HG02970 (cell line): ENCODE data around the gene TOP3A.
"Not testable (repeated sequence)": the region's sequence is repeated elsewhere in the genome, so short reads cannot be mapped to it uniquely, and the experiment has no call there.

ENCODE experiments used
- ATAC-seq: cut with Tn5 transposase; IDR thresholded peaks from one replicate; pipeline ENCODE4 v1.9.1; 2021; ENCODE audit warnings: mild to moderate bottlenecking, moderate library complexity, moderate number of reproducible peaks; ENCODE audit not compliant: unreplicated experiment, low FRiP score

The TOP3A gene, protein sequence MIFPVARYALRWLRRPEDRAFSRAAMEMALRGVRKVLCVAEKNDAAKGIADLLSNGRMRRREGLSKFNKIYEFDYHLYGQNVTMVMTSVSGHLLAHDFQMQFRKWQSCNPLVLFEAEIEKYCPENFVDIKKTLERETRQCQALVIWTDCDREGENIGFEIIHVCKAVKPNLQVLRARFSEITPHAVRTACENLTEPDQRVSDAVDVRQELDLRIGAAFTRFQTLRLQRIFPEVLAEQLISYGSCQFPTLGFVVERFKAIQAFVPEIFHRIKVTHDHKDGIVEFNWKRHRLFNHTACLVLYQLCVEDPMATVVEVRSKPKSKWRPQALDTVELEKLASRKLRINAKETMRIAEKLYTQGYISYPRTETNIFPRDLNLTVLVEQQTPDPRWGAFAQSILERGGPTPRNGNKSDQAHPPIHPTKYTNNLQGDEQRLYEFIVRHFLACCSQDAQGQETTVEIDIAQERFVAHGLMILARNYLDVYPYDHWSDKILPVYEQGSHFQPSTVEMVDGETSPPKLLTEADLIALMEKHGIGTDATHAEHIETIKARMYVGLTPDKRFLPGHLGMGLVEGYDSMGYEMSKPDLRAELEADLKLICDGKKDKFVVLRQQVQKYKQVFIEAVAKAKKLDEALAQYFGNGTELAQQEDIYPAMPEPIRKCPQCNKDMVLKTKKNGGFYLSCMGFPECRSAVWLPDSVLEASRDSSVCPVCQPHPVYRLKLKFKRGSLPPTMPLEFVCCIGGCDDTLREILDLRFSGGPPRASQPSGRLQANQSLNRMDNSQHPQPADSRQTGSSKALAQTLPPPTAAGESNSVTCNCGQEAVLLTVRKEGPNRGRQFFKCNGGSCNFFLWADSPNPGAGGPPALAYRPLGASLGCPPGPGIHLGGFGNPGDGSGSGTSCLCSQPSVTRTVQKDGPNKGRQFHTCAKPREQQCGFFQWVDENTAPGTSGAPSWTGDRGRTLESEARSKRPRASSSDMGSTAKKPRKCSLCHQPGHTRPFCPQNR

DNA sequence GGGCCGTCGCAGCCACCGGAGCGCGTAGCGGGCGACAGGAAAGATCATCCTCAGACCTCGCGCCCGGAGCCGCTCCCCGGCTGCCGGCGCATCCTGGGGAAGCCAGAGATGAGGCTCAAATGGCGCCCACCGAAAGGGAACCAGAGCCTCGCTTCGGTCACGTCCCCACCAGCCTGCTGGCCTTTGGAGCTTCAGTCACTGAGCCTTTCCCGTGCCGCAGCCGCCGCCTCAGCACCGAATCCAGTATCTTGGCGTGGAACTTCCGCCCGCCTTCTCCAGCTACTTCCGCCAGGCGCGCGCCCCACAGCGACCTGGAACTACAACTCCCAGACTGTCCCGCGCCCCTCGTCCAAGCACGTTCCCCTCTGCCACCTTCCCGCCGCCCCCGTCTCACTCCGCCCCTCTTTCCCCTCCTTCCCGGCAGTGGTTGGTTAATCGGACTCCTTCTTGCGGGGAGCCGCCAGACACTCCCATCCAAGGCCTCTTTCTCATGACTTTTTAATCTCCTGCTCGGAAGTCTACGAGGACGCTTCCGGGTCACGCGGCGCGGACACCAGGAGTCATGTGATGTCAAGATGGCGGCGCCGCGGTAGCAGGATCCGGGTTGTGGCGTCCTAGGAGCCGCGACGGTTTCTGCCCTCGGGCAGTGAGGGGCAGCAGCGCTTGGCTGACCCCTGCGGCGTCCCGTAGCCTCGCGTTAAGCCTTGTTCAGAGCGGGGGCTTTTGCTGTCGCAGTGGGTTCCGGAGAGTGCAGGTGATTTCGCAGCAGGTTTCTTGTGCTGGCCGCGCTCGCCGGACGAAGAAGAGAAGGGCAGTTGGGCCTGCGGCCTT is at the start of gene TOP3A, which contains the start of gene SMCR8:
TSS of gene TOP3A (minus strand) at position 264 of the 831 bp plus-strand sequence. CDS start at position 48, 216 bp downstream.
TSS of gene SMCR8 (plus strand) at position 563 of the 831 bp plus-strand sequence. CDS start 497 bp downstream, outside the sequence.
- peak; percentile 80 for ATAC-seq

DNA sequence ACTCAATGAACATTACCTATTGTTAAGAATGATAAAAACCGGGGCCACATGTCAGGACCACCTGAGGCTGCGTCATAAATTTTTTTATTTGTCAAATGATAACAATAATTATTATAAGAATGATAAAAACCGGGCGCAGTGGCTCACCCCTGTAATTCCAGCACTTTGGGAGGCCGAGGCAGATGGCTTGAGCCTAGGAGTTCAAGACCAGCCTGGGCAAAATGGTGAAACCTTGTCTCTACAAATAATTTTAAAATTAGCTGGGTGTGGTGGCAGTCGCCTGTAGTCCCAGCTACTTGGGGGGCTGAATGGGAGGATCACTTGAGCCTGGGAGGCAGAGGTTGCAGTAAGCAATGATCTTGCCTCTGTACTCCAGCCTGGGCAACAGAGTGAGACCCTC is 49.4 kb upstream of the TOP3A start:
- no peak for ATAC-seq

DNA sequence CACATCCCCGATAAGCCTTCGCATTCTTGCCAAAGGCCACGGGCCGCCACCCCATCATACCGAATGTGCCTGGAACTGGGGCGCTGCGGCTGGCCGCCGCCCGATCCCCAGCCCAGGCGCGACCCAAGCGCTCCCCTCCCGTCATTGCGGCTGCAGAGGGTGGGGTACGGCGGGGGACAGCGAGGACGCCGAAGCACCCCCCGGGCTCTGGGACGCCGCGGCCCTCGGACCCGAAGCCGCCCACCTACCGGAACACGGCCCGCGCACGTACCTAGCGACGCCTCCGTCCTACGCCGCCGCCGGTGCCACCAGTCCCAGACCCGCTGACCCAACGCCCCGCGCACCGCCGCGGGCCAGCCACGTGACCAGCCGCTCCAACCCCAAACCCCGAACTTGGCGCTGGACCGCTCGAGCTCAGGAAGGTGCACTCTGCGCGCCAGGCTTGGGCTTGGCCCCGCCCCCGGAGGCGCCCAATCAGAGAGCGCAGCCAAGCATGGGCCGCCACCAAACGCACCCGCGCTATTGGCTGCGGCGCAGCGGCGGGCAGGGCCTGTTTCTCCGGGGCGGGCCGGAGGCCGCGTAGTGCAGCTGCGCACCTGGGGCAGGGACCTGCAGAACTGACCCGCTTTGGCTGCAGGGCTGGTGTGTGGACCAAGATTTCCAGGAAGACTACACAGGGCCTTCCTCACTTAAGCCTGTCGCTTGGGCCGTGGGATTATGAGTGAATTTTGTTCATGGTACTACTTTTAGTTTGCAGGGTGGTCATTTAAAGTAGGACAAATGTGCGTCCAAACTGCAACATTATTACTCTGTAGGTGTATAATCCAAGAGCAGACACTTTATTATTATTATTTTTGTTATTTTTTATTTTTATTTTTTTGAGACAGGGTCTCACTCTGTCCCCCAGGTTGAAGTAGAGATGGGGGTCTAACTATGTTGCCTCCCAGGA is 48.6 kb upstream of the TOP3A start, which contains the start of gene SHMT1:
TSS of gene SHMT1 (minus strand) at position 450 of the 949 bp plus-strand sequence. CDS start 7,569 bp downstream, outside the sequence.
- peak; percentile 90 for ATAC-seq

DNA sequence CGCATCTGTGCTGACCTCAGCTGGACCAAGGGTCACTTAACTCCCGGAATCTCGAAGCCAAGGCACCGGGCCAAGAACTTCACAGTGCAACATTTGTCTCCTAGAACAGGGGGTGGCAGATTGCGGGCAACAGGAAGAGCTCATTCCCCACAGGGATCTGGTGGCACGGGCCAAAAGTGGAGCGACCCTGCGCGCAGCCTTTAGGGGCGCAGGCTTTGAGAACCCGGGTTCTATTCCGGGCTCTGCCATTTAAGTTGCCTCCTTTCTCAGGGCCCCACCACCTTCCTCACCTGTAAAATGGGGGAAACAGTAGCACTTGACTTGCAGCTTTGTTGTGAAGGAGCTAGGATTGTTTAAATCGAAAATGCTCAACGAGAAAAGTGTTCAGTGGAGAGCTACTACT is 47.9 kb upstream of the TOP3A start:
- no peak for ATAC-seq

DNA sequence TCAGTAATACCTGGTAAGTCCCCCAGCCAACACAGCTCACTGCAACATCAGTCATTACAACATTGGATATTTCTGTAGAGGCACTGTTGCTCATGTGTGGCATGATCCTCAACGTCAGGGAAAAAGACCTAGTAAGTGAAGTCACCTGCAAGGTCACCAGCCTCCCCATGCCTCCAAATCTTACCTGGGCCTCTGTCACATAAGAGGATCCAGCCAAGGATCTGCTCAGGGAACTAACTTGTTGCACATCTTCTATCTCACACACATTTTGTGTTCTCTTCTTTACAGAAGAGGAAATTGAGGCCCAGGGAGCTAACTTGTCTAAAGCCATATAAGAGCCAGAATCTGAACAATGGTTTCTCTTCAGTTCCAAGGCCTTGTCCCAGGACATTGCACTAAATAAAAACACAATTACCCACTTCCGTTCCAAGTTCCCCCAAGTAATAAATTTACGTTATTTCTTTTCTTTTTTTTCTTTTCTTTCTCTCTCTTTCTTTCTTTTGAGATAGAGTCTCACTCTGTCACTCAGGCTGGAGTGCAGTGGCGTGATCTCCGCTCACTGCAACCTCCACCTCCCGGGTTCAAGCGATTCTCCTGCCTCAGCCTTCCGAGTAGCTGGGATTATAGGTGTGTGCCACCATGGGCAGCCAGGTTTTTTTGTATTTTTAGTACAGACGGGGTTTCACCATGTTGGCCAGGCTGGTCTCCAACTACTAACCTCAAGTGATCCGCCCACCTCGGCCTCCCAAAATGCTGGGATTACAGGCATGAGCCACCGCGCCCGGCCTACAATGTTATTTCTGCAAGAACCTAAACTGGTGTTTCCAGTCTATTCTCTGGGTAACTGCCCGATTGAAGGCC is 47.3 kb upstream of the TOP3A start:
- ATAC-seq, result no peak

DNA sequence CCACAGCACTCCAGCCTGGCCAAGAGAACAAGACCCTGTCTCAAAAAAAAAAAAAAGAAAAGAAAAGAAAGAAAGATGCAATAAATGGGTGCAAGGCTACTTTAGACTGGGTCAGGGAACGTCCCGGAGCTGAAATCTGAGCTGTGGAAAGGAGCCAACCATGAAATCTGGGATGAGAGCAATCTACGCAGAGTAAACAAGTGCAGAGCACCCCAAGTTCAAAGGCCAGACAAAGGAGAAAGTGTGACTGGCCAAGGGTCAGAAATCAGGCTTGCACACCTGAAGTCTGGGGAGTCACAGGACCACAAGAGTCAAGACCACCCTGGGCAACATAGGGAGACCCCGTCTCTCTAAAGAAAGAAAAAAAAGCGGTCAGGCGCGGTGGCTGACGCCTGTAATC is 45.7 kb upstream of the TOP3A start:
- no peak for ATAC-seq

DNA sequence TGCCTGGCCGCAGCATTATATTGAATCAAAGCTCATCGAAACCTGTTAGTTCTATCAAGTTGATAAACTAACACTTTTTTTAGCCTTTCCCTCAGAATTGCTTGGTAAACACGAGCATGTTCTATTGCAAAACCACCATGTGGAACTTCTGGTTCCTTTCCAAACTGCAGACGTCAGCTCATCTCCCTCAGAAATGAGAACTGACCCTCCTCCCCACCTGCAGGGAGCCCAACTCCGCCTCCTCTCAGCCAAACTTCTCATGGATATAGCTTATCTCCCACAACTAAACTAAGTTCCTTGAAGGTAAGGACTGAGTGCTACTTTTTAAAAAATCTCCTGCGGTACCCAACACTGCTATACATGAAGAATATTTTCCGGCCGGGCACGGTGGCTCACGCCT is 41.8 kb upstream of the TOP3A start:
- no peak for ATAC-seq

DNA sequence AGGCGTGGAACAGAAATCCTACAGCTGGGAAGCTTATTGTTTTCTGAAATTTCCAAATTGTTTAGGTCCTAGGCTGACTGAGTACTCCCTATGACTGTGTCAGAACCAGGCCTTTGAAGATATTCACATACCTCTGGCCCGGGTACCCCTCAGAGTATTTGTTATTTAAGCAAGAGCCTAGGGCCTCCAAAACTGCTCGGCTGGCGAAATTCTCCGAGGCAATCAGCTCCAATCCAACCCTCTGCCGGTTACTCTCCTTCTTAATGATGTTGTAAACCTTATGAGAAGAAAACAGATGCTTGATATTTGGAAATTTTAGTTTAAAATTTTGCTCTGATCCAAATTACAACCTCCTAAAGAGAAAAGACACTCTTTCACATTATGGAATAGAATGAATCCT is 38.7 kb upstream of the TOP3A start:
- ATAC-seq, result no peak

DNA sequence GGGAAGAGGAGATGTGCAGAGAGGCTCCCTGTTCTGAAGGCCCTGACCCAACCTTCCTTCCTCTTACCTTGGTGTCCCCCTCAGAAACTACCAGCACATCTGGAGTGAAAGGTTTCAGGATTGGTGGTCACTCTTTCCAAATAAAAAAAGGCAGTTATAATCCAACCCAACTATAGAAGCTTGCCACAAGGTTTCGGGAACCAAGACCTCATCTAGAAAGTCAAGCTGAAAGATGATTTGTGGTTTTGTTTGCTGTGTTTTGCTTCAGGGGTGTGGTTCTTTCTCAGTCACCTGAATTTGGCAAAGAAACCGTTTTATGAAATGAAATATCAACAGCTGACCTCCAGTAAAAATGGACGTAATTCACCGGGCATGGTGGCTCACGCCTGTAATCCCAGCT is 29.2 kb upstream of the TOP3A start:
- no peak for ATAC-seq

DNA sequence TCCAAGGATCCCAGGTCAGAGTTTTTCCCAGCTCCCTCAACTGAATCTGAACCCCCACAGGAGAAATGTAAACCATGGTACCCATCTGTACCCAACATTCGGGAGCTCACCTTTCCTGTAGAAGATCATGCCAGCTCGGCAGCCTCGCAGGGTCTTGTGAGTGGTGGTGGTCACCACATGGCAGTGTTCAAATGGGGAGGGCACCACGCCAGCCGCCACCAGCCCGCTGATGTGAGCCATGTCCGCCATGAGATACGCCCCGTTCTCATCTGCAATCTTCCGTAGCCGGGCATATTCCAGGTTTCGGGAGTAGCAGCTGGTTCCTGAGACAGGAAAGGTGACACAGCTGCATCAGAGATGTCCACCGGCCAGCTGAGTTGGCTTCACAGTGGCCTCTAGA is 25.1 kb upstream of the TOP3A start:
- no peak for ATAC-seq

DNA sequence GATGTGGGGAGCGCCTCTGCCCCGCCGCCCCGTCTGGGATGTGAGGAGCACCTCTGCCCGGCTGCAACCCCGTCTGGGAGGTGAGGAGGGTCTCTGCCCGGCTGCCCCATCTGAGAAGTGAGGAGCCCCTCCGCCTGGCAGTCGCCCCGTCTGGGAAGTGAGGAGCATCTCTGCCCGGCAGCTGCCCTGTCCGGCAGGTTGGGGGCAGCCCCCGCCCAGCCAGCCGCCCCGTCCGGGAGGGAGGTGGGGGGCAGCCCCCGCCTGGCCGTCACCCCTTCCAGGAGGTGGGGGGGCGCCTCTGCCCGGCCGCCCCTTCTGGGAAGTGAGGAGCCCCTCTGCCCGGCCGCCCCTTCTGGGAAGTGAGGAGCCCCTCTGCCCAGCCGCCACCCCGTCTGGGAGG is 23.4 kb upstream of the TOP3A start:
- not testable (repeated sequence) for ATAC-seq

DNA sequence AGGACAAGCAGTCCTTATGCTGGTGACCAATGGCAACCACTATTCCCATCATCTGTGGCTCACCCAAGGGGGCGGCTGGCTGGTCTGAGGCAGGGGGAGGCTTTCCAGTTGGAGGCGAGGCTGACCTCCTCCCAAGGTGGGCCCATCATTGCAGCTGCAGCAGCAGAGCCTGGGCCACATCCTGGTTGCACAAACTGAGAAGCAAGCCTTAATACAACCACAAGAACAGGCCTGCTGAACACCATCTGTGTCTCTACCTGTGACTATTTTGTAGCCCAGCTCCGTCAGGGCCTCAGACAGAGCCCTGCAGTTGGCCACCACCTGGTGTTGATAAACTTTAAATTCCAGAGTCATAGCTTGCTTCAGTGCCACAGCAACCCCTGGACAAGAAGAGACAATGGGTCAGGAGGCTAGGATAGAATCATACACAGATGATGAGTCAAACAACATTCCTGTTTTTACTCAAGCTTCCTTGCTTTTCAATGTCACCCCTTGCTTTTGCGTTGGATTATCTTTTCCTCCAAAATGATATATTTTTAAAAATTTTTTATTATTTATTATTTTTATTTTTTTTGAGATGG is 18.2 kb upstream of the TOP3A start:
- no peak for ATAC-seq

DNA sequence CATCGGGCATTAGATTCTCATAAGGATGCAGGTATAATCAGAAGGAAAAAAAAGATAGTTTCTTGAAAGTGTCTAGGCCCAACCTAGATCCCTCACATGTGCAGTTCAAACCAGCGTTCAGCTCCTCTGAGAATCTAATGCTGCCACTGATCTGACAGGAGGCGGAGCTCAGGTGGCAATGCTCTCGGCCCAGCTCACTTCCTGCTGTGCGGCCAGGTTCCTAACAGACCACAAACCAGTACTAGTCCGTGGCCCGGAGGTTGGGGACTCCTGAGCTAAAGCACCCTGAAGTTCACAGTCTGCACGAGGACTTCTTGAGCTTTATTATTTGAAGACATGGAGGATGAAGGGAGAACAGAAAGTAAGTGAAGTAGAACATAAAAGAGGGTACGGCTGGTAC is 17.1 kb upstream of the TOP3A start:
- ATAC-seq, result no peak

DNA sequence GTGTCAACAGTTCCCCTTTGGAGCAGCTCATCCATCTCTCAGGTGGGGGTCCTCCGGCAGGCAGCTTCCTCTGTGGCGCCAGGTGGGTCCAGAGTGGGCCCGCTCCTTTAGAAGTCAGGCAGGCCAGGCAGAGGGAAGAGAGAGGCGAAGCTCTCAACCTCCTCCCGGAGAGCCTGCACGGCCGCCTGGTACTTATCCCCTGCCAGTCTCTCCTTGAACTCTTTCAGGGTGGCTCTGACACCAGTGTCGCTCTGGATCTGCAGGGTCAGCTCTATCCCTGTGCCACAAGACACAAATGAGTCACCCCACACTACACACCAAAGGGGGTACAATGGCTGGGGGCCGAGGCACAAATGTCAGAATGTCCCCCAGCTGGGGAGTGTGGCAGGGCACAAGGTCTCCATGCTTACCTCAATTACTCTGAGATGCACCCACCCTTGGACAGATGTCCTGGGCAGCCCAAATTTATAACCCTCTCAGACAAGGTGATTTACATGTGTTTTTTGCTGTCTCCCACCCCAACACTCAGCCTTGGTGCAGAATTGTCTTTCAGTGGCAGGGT is 13.9 kb upstream of the TOP3A start:
- no peak for ATAC-seq

DNA sequence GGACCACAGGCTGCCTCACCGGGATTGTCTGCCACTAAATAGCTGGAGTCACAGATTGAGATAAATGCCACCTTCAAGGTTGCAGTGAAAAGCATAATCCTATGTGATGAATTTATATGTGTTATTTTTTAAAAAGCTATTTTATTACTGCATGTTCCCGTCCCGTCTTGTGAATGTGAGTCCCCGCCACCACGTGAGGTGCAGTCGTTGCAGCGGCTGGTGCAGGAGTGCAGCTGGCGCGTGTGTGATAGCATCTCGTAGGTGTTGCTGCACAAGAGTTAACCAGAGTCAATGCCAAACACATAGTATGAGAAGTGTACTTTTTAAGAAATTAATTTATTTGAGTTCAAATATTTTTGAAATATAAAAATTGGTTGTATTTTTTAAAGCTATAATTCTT is 12.8 kb upstream of the TOP3A start:
- no peak for ATAC-seq

DNA sequence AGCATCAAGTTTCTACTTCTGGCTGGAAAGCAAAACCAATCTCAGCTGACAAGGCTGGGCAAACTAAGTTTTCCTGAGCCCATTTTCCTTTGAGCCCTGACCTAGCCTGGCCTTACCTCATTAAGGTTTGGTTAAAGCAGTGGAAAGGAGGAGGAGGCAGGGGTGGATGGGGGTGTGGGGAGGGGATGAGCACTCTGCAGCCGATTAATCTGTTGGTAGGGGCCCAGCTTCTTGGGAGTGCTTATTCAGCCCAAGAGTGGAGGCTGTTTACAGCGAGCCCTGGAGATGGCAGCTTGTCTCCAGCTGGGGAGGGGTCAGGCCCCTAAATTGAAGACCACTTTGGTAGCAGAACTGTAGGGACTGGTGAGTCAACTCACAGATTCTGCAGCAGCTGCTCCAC is 12.3 kb upstream of the TOP3A start:
- ATAC-seq, result no peak

DNA sequence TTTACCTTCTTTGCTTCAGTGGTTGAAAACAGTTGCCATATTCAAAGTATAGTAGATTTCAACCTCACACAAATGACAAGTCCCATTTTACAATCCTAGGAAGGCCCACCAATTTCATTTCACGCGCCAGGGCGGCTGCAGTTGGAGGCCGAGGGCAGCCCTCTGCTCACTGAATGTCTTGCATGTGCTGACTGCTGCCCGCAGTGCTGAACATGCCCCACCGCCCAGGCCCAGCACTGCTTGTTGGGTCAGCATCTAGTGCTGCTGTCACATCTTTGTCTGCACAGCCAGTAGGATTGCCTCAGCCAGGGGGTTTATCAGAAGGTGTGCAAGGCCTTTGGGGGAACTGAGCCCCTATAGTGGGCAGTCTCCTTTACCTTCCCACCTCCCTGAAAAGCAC is 11.8 kb upstream of the TOP3A start:
- no peak for ATAC-seq
